Mesodermal cell (in vitro differentiated cells): ENCODE data around the gene ZNF652.
"Not testable (repeated sequence)": the region's sequence is repeated elsewhere in the genome, so short reads cannot be mapped to it uniquely, and the experiment has no call there.

Source experiments
- H3K27ac ChIP-seq: 2 replicates; pipeline ENCODE4 v1.7.0; 2013; ENCODE audit warnings: mild to moderate bottlenecking, low read depth, low read length, moderate library complexity; ENCODE audit not compliant: severe bottlenecking
- H3K36me3 ChIP-seq: 2 replicates; pipeline ENCODE4 v1.7.1; 2013; ENCODE audit warnings: mild to moderate bottlenecking, low read length, moderate library complexity; ENCODE audit not compliant: control insufficient read depth, insufficient read depth
- H3K4me1 ChIP-seq: one replicate; pipeline ENCODE4 v1.7.1; 2013; ENCODE audit warnings: mild to moderate bottlenecking, low read length; ENCODE audit not compliant: insufficient read depth, control insufficient read depth, poor library complexity, severe bottlenecking
- H3K4me3 ChIP-seq: 2 replicates; pipeline ENCODE4 v1.7.0; 2013; ENCODE audit warnings: low read length, control low read depth, mild to moderate bottlenecking; ENCODE audit not compliant: insufficient read depth, poor library complexity, severe bottlenecking; ENCODE audit errors: extremely low read depth
- H3K9me3 ChIP-seq: 2 replicates; pipeline ENCODE4 v1.7.1; 2013; ENCODE audit warnings: mild to moderate bottlenecking, low read length, moderate library complexity; ENCODE audit not compliant: control insufficient read depth
- WGBS, 2 experiments: methylation state at CpG; one replicate each; pipeline ENCODE4 v1.1.5; 2013; ENCODE audit warnings: missing lambda C conversion rate in 2 of 2; ENCODE audit not compliant: insufficient coverage in 2 of 2; 5-methylcytosine and 5-hydroxymethylcytosine counted together

ZNF652 gene

GRCh38 chr17:49286261-49286973 lies 75.6 kb downstream of the ZNF652 start:
- not testable (repeated sequence) for H3K4me1 ChIP-seq, H3K36me3 ChIP-seq, H3K9me3 ChIP-seq, H3K4me3 ChIP-seq, H3K27ac ChIP-seq
- WGBS, 2 experiments: 95 to 98% methylated on average over 11 to 16 of the region's 24 CpGs

GRCh38 chr17:49285716-49286115 lies 76.3 kb downstream of the ZNF652 start:
- 95 to 96% methylated on average over 4 to 5 of the region's 6 CpGs for WGBS, 2 experiments
- no peak overlapping the region for H3K27ac ChIP-seq

GRCh38 chr17:49280918-49281317 lies 81.1 kb downstream of the ZNF652 start:
- Histone ChIP-seq H3K9me3 (no peaks in the 10 kb centered on the region), H3K27ac (no peak overlapping the region), H3K36me3 (no peaks in the 10 kb centered on the region), H3K4me1 (no peaks in the 10 kb centered on the region), H3K4me3 (no peak overlapping the region)
- WGBS, 2 experiments: 100% methylated on average over 1 of the region's 4 CpGs

More at GRCh38 chr17:49285716-49286115, 76.3 kb downstream of the ZNF652 start:
- Histone ChIP-seq H3K36me3 (peaks cover 7% of the 10 kb centered on the region), H3K9me3 (no peaks in the 10 kb centered on the region), H3K4me3 (no peak overlapping the region), H3K4me1 (no peaks in the 10 kb centered on the region)

DNA sequence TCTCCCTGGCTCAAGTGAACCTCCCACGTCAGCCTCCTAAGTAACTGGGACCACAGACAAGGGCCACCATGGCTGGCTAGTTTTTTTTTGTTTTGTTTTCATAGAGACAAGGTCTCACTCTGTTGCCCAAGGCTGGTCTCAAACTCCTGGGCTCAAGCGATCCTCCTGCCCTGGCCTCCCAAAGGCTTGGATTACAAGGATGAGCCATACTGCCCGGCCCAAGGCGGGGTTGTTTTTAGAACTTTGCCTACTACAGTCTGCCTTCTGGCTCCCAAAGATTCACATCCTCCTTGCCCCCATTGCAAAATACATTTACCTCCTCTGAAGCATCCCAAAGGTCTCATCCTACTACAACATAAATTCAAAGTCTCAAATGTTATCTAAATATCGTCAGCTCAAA lies 82.0 kb downstream of the ZNF652 start:
- H3K27ac ChIP-seq: no peak overlapping the region
- no peaks in the 10 kb centered on the region for H3K36me3 ChIP-seq
- H3K9me3 ChIP-seq: no peaks in the 10 kb centered on the region
- 96 to 100% methylated on average over 3 to 4 of the region's 5 CpGs for WGBS, 2 experiments
- no peak overlapping the region for H3K4me3 ChIP-seq
- no peaks in the 10 kb centered on the region for H3K4me1 ChIP-seq

- H3K4me3 ChIP-seq, H3K27ac ChIP-seq, H3K9me3 ChIP-seq, H3K4me1 ChIP-seq, H3K36me3 ChIP-seq: not testable (repeated sequence)
- 97 to 98% methylated on average over 6 to 11 of the region's 11 CpGs for WGBS, 2 experiments
Observed at GRCh38 chr17:49279263-49280015, 82.6 kb downstream of the ZNF652 start.

- H3K27ac ChIP-seq: no peak overlapping the region
- no peaks in the 10 kb centered on the region for H3K36me3 ChIP-seq
- 78 to 89% methylated on average over 2 to 3 of the region's 3 CpGs for WGBS, 2 experiments
- H3K4me3 ChIP-seq: no peak overlapping the region
- no peaks in the 10 kb centered on the region for H3K4me1 ChIP-seq
- no peaks in the 10 kb centered on the region for H3K9me3 ChIP-seq
Observed at GRCh38 chr17:49278076-49278475, 84.0 kb downstream of the ZNF652 start.

DNA sequence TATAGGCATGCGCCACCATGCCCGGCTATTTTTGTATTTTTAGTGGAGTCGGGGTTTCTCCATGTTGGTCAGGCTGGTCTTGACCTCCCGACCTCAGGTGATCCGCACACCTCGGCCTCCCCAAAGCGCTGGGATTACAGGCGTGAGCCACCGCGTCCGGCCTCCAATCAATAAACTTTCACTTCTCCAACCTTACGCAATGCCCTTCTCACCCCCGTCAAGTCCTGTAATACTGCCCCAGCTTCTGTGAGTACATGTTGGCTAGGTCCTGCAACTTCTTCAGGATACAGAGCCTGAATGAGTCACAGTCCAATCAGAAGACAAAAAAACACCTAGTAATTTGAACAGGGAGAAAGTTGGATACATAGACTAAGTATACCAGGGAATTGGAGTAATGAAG lies 84.4 kb downstream of the ZNF652 start:
- H3K4me1 ChIP-seq: no peaks in the 10 kb centered on the region
- no peaks in the 10 kb centered on the region for H3K36me3 ChIP-seq
- H3K27ac ChIP-seq: no peak overlapping the region
- H3K9me3 ChIP-seq: no peaks in the 10 kb centered on the region
- no peak overlapping the region for H3K4me3 ChIP-seq
- WGBS, 2 experiments: 92 to 97% methylated on average over 8 to 12 of the region's 13 CpGs

DNA sequence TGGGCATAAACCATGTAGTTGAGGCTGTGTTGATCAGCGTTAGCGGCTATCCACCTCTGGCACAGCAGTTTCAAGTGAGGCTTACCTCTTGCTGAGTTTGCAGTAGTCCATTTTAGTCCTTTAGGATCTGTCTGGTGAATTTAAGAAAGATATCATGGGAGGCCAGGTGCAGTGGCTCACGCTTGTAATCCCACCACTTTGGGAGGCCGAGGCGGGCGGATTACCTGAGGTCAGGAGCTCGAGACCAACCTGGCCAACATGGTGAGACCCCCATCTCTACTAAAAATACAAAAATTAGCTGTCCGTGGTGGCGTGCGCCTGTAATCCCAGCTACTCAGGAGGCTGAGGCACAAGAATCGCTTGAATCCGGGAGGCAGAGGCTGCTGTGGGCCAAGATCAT lies 86.1 kb downstream of the ZNF652 start:
- not testable (repeated sequence) for H3K4me3 ChIP-seq, H3K9me3 ChIP-seq, H3K36me3 ChIP-seq, H3K4me1 ChIP-seq, H3K27ac ChIP-seq
- WGBS, 2 experiments: 98 to 99% methylated on average over 8 to 12 of the region's 12 CpGs

- Histone ChIP-seq H3K27ac (no peak overlapping the region), H3K36me3 (no peaks in the 10 kb centered on the region), H3K4me1 (no peaks in the 10 kb centered on the region), H3K4me3 (no peak overlapping the region), H3K9me3 (no peaks in the 10 kb centered on the region)
- 91 to 96% methylated on average over 3 to 4 of the region's 5 CpGs for whole genome bisulfite sequencing, 2 experiments
Observed at GRCh38 chr17:49269356-49269755, 92.7 kb downstream of the ZNF652 start.

DNA sequence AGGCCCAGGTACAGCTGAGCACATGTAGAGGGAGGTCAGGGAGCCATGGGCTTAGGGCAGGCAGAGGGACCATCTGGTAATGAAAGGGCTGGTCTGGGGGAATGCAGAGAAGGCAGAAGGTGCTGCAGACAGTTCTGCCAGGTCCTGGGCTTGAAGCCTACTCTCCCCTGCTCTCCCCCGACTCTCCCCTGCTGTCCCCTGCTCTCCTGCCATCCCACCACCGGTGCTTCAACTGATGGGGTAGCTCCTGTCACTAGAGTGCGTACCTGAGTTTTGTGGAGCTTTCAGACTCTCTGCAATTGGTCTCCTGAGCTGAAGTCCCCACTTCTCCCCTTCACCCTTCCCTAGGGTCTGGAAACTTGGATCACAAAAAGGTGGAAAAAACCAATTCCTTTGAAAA lies 94.1 kb downstream of the ZNF652 start:
- Histone ChIP-seq H3K27ac (no peak overlapping the region), H3K4me1 (no peaks in the 10 kb centered on the region), H3K36me3 (no peaks in the 10 kb centered on the region), H3K4me3 (no peak overlapping the region), H3K9me3 (no peaks in the 10 kb centered on the region)
- 67 to 77% methylated on average over 3 of the region's 3 CpGs for WGBS, 2 experiments

- Histone ChIP-seq H3K27ac (no peak overlapping the region), H3K4me3 (no peak overlapping the region), H3K36me3 (no peaks in the 10 kb centered on the region), H3K4me1 (peaks cover under 1% of the 10 kb centered on the region), H3K9me3 (no peaks in the 10 kb centered on the region)
- 93 to 100% methylated on average over 1 to 2 of the region's 2 CpGs for WGBS, 2 experiments
Observed at GRCh38 chr17:49266233-49266632, 95.8 kb downstream of the ZNF652 start.
